ENCODE measurements around the gene TEX2. TPM values are rescaled to one million over a fixed set of nuclear protein-coding genes. Genes with fewer than 3 reads are reported as not detected.

Gene TEX2
- total and polyA plus RNA-seq, 9 of the 15 experiments (the other 6 are each of a cell fraction or from before 2014, with no cell fraction given), result 4.1 to 27.6 (median 19.3) TPM

DNA sequence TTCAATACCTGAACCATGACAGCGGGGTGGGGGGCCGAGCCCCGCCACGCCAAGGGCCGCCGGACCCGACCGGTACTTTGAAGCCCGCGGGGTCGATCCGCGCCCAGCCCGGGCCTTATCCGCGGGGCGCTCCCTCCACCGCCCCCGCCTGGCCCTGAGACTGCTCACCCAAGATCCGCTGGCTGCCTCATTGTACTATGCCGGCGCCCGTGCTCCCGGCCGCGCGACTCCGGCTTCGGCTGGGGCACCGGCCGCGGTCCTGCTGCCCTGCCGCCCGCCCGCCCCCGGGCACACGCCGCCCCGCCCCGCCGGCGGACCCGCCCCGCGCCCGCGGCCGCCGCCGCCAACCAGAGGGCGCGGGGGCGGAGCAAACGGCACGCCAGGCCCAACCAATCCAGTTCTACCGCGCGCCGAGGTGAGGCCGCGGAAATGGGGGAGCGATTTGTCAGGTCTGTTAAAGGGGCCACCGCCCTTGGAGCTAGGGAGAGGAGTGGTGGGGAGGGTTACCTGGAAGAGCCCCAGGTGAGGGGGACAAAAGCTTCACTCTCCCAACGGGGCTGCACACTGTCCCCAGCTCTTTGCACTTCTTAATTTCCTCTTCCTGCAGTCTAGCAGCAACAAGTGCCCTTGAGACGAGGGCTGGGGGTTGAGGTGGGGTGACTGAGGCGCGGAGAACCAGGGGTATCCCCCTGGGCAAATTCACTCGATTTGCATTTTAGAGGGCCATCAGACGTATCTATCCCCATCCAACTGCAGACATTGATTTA, at the start of gene TEX2 (continued):
- TF ChIP-seq, protein P1, sequence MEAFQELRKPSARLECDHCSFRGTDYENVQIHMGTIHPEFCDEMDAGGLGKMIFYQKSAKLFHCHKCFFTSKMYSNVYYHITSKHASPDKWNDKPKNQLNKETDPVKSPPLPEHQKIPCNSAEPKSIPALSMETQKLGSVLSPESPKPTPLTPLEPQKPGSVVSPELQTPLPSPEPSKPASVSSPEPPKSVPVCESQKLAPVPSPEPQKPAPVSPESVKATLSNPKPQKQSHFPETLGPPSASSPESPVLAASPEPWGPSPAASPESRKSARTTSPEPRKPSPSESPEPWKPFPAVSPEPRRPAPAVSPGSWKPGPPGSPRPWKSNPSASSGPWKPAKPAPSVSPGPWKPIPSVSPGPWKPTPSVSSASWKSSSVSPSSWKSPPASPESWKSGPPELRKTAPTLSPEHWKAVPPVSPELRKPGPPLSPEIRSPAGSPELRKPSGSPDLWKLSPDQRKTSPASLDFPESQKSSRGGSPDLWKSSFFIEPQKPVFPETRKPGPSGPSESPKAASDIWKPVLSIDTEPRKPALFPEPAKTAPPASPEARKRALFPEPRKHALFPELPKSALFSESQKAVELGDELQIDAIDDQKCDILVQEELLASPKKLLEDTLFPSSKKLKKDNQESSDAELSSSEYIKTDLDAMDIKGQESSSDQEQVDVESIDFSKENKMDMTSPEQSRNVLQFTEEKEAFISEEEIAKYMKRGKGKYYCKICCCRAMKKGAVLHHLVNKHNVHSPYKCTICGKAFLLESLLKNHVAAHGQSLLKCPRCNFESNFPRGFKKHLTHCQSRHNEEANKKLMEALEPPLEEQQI (IDR thresholded peaks at IDR 0.05), result no peak
- no peak for TF ChIP-seq ZNF197 (CRISPR knock-in tag; IDR thresholded peaks at IDR 0.05; ENCODE audit: low read depth)
- TF ChIP-seq SETDB1 (IDR thresholded peaks at IDR 0.05; ENCODE audit: low read length), result no peak
- TF ChIP-seq, protein P2, sequence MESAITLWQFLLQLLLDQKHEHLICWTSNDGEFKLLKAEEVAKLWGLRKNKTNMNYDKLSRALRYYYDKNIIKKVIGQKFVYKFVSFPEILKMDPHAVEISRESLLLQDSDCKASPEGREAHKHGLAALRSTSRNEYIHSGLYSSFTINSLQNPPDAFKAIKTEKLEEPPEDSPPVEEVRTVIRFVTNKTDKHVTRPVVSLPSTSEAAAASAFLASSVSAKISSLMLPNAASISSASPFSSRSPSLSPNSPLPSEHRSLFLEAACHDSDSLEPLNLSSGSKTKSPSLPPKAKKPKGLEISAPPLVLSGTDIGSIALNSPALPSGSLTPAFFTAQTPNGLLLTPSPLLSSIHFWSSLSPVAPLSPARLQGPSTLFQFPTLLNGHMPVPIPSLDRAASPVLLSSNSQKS (CRISPR knock-in tag; IDR thresholded peaks at IDR 0.05), result no peak
- peak; percentile 59 for TF ChIP-seq CCNT2 (IDR thresholded peaks at IDR 0.05; ENCODE audit: borderline replicate concordance, extremely low read depth, insufficient read length, low read depth, low read length)
- TF ChIP-seq, protein P3, sequence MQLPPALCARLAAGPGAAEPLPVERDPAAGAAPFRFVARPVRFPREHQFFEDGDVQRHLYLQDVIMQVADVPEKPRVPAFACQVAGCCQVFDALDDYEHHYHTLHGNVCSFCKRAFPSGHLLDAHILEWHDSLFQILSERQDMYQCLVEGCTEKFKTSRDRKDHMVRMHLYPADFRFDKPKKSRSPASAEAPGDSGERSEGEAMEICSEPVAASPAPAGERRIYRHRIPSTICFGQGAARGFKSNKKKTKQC (CRISPR knock-in tag; IDR thresholded peaks at IDR 0.05), result no peak
- no peak for TF ChIP-seq RUNX1 (IDR thresholded peaks at IDR 0.05; ENCODE audit: low read depth)
- TF ChIP-seq, protein P4, sequence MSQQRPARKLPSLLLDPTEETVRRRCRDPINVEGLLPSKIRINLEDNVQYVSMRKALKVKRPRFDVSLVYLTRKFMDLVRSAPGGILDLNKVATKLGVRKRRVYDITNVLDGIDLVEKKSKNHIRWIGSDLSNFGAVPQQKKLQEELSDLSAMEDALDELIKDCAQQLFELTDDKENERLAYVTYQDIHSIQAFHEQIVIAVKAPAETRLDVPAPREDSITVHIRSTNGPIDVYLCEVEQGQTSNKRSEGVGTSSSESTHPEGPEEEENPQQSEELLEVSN (IDR thresholded peaks at IDR 0.05; ENCODE audit: borderline replicate concordance in 1 of 2, extremely low read depth in 1 of 2, insufficient read depth in 1 of 2, insufficient read length in 1 of 2, low read depth in 1 of 2, low read length in 1 of 2, poor library complexity in 1 of 2, severe bottlenecking in 1 of 2), result peak; percentile 31 to 32
- peak; percentile 89 for TF ChIP-seq NCOA4 (IDR thresholded peaks at IDR 0.05; ENCODE audit: partially characterized antibody)
- TF ChIP-seq ZNF134 (CRISPR knock-in tag; conservative IDR thresholded peaks at IDR 0.05), result no peak
- TF ChIP-seq RBBP5 (IDR thresholded peaks at IDR 0.05; ENCODE audit: borderline replicate concordance, insufficient read depth, low read length, poor library complexity, severe bottlenecking), result peak; percentile 62
- peak; percentile 43; the same call in 1 of the 2 replicates for TF ChIP-seq CBX1 (IDR thresholded peaks at IDR 0.05; ENCODE audit: low read depth)
- TF ChIP-seq ATF1 (CRISPR knock-in tag; IDR thresholded peaks at IDR 0.05), result no peak
- TF ChIP-seq ATF1 (tag; IDR thresholded peaks at IDR 0.05), result no peak
- TF ChIP-seq, protein P5, sequence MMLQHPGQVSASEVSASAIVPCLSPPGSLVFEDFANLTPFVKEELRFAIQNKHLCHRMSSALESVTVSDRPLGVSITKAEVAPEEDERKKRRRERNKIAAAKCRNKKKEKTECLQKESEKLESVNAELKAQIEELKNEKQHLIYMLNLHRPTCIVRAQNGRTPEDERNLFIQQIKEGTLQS (IDR thresholded peaks at IDR 0.05), result no peak
- TF ChIP-seq, protein P5 (CRISPR knock-in tag; conservative IDR thresholded peaks at IDR 0.05), result no peak
- TF ChIP-seq, protein P6, sequence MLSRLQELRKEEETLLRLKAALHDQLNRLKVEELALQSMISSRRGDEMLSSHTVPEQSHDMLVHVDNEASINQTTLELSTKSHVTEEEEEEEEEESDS (CRISPR knock-in tag; IDR thresholded peaks at IDR 0.05), result no peak
- no peak for TF ChIP-seq TRIM28 (IDR thresholded peaks at IDR 0.05)
- 0 out of 4 replicates have a peak, but pooled peaks of 1 of the 2 experiments have one; percentile 19 for TF ChIP-seq ARNT (IDR thresholded peaks at IDR 0.05)
- no peak for TF ChIP-seq NCOA1 (IDR thresholded peaks at IDR 0.05; ENCODE audit: low read depth)
- TF ChIP-seq ESRRA (IDR thresholded peaks at IDR 0.05; ENCODE audit: borderline replicate concordance, low read depth), result peak; percentile 58; the same call in 1 of the 2 replicates
- TF ChIP-seq TEAD2 (tag; IDR thresholded peaks at IDR 0.05), result no peak
- TF ChIP-seq ZNF695 (CRISPR knock-in tag; IDR thresholded peaks at IDR 0.05), result no peak
